Right cardiac atrium (tissue), 5 donors: ENCODE results near the gene ETF1. TPM values are rescaled to one million over a fixed set of nuclear protein-coding genes. Genes with fewer than 3 reads are reported as not detected.

Source experiments
- ATAC-seq, 2 donors: fragments of 200-7000 bp; cut with Tn5 transposase; one replicate each; pipeline versions ENCODE4 v1.8.0 to v1.9.1; 2020; ENCODE audit warnings: moderate library complexity in 2 of 2, mild to moderate bottlenecking in 1 of 2
- DNase-seq, 3 donors: peaks; one replicate each; pipeline ENCODE4 v3.0.0-alpha.2; 2020
- H3K27ac ChIP-seq: one replicate; pipeline ENCODE4 v1.5.1; 2013; ENCODE audit warnings: mild to moderate bottlenecking, low read length, control low read depth, moderate library complexity
- H3K27me3 ChIP-seq: one replicate; pipeline ENCODE4 v1.6.1; 2013; ENCODE audit not compliant: control insufficient read depth, insufficient read depth
- H3K4me1 ChIP-seq: one replicate; pipeline ENCODE4 v1.6.1; 2013; ENCODE audit warnings: low read length; ENCODE audit not compliant: control insufficient read depth, insufficient read depth
- H3K4me3 ChIP-seq: one replicate; pipeline ENCODE4 v1.5.1; 2013; ENCODE audit warnings: low read length, control low read depth
- H3K9me3 ChIP-seq: one replicate; pipeline ENCODE4 v1.6.1; 2013; ENCODE audit warnings: low read length; ENCODE audit not compliant: control insufficient read depth
- WGBS: extraction: QIAGEN DNeasy Blood & Tissue Kit; methylation state at CpG from one replicate; pipeline ENCODE4 v1.1.7; 2013; 5-methylcytosine and 5-hydroxymethylcytosine counted together
- intact Hi-C, 4 donors: fragments of 100-400 bp; cut with DNase I; formaldehyde crosslinking; loops; one replicate each; pipeline versions ENCODE4 v1.11.0 to v1.14.0; 2022 to 2023
- polyA plus RNA-seq: library from polyadenylated mRNA; stranded (reverse); fragments of 200-250 nt; gene quantifications from one replicate; pipeline ENCODE4 v1.2.3, GENCODE V29; 2013
- total RNA-seq, 4 donors: library from RNA; stranded (reverse); fragmentation: NEBNext Ultra II Directional; extraction: Animal tissue kit (Norgen Biotek cat#: 25700); gene quantifications; one replicate each; pipeline ENCODE4 v1.2.1, GENCODE V29; 2021
- donor health status: healthy with polysubstance abuse.
- donor health status: DM: no; HTN: yes; CAD: no.
- donor health status: DM: no; HTN: no; CAD: no.
- donor health status: DM: no; HTN: yes; CAD: no; lungs with severe emphysema.
- donor health status: DM: yes; HTN: yes; CAD: no.

The ETF1 gene
- total and polyA plus RNA-seq, 5 donors = 35.2 to 114 (median 78.4) TPM

- Histone ChIP-seq H3K4me1 (peaks cover 3% of the 10 kb centered on the region), H3K27ac (peak overlapping the region; percentile 99), H3K4me3 (peak overlapping the region; percentile 59), H3K27me3 (no peaks in the 10 kb centered on the region), H3K9me3 (no peaks in the 10 kb centered on the region)
- 1% methylated on average over 12 of the region's 12 CpGs for WGBS
- intact Hi-C loops = loop anchor here in 1 of 4 donors (10.0 kb wide), 1 partner anchor 79 kb away; the partner anchor contains the start of gene EGR1
- ATAC-seq (peak; percentile 62 to 69), DNase-seq (no peak)
Observed at GRCh38 chr5:138543730-138544104, 681 bp upstream of the ETF1 start.

GRCh38 chr5:138542180-138542955 lies 668 bp downstream of the ETF1 start:
- H3K4me3 ChIP-seq = peak overlapping the region; percentile 97
- no peaks in the 10 kb centered on the region for H3K27me3 ChIP-seq
- peaks cover 3% of the 10 kb centered on the region for H3K4me1 ChIP-seq
- no peaks in the 10 kb centered on the region for H3K9me3 ChIP-seq
- intact Hi-C loops = loop anchor here in 1 of 4 donors (10.0 kb wide), 1 partner anchor 78 kb away; the partner anchor contains the start of gene EGR1
- H3K27ac ChIP-seq = peak overlapping the region; percentile 88
- under 1% methylated on average over 47 of the region's 47 CpGs for WGBS
- DNase-seq (peak in 1 of 3 donors; percentile 81), ATAC-seq (no peak)

GRCh38 chr5:138541511-138542179 lies 1.4 kb downstream of the ETF1 start:
- peak overlapping the region; percentile 97 for H3K4me3 ChIP-seq
- WGBS = 9% methylated on average over 6 of the region's 6 CpGs
- no peaks in the 10 kb centered on the region for H3K27me3 ChIP-seq
- peak overlapping the region; percentile 17 for H3K27ac ChIP-seq
- peaks cover 3% of the 10 kb centered on the region for H3K4me1 ChIP-seq
- H3K9me3 ChIP-seq = no peaks in the 10 kb centered on the region
- ATAC-seq = no peak
- no peak for DNase-seq
- intact Hi-C loops = loop anchor here in 1 of 4 donors (10.0 kb wide), 1 partner anchor 77 kb away; the partner anchor contains the start of gene EGR1

- intact Hi-C loops = loop anchor here in 1 of 4 donors (10.0 kb wide), 1 partner anchor 75 kb away; the partner anchor contains the start of gene EGR1
- peaks cover 3% of the 10 kb centered on the region for H3K4me1 ChIP-seq
- no peak for ATAC-seq
- no peaks in the 10 kb centered on the region for H3K27me3 ChIP-seq
- DNase-seq = no peak
- no peak overlapping the region for H3K27ac ChIP-seq
- H3K9me3 ChIP-seq = no peaks in the 10 kb centered on the region
- H3K4me3 ChIP-seq = no peak overlapping the region
Observed at GRCh38 chr5:138539791-138540190, 3.2 kb downstream of the ETF1 start.

- no peak for ATAC-seq
- Histone ChIP-seq H3K27me3 (no peaks in the 10 kb centered on the region), H3K4me1 (no peaks in the 10 kb centered on the region), H3K9me3 (no peaks in the 10 kb centered on the region), H3K27ac (no peak overlapping the region), H3K4me3 (no peak overlapping the region)
- no peak for DNase-seq
- intact Hi-C loops = no loop called here
- 56% methylated on average over 2 of the region's 2 CpGs for WGBS
Observed at GRCh38 chr5:138538943-138539627, 4.0 kb downstream of the ETF1 start.

GRCh38 chr5:138536665-138537315 lies 6.2 kb downstream of the ETF1 start:
- Histone ChIP-seq H3K4me1 (no peaks in the 10 kb centered on the region), H3K4me3 (no peak overlapping the region), H3K9me3 (no peaks in the 10 kb centered on the region), H3K27ac (no peak overlapping the region), H3K27me3 (no peaks in the 10 kb centered on the region)
- intact Hi-C loops = no loop called here
- 58% methylated on average over 4 of the region's 4 CpGs for WGBS
- peak; percentile 27 to 41 for ATAC-seq
- DNase-seq = no peak

- DNase-seq (no peak), ATAC-seq (peak in 1 of 2 donors; percentile 14)
- no peaks in the 10 kb centered on the region for H3K27me3 ChIP-seq
- no peaks in the 10 kb centered on the region for H3K9me3 ChIP-seq
- 59% methylated on average over 2 of the region's 2 CpGs for WGBS
- no peak overlapping the region for H3K4me3 ChIP-seq
- intact Hi-C loops = no loop called here
- no peaks in the 10 kb centered on the region for H3K4me1 ChIP-seq
- no peak overlapping the region for H3K27ac ChIP-seq
Observed at GRCh38 chr5:138536215-138536614, 6.8 kb downstream of the ETF1 start.

GRCh38 chr5:138533973-138534941 lies 8.8 kb downstream of the ETF1 start:
- Histone ChIP-seq H3K27ac (no peak overlapping the region), H3K27me3 (no peaks in the 10 kb centered on the region), H3K4me3 (no peak overlapping the region), H3K4me1 (no peaks in the 10 kb centered on the region), H3K9me3 (no peaks in the 10 kb centered on the region)
- ATAC-seq (no peak), DNase-seq (no peak)
- intact Hi-C loops = no loop called here
- 81% methylated on average over 5 of the region's 5 CpGs for WGBS

- 95% methylated on average over 8 of the region's 8 CpGs for WGBS
- no peak for ATAC-seq
- Histone ChIP-seq H3K9me3 (no peaks in the 10 kb centered on the region), H3K27ac (no peak overlapping the region), H3K27me3 (no peaks in the 10 kb centered on the region), H3K4me1 (no peaks in the 10 kb centered on the region), H3K4me3 (no peak overlapping the region)
- no peak for DNase-seq
- intact Hi-C loops = no loop called here
Observed at GRCh38 chr5:138529812-138530211, 13.2 kb downstream of the ETF1 start.
